Measurements from ENCODE around the gene MRPL2. TPM values are rescaled to one million over a fixed set of nuclear protein-coding genes. Genes with fewer than 3 reads are reported as not detected.

MRPL2 gene
- polyA plus RNA-seq, 1 donor (not counting 4 experiments of a cell fraction or from before 2014, with no cell fraction given) = 27.4 TPM

- Histone ChIP-seq H3K4me3 (ENCODE audit: control insufficient read depth in 2 of 3, extremely low read depth in 1 of 3, insufficient read depth in 2 of 3, low read depth in 1 of 3, low read length in 3 of 3) (no peak overlapping the region), H4K20me1 (ENCODE audit: control insufficient read depth, extremely low read depth, insufficient read depth, low read length) (no peaks in the 10 kb centered on the region), H3K9ac (ENCODE audit: control insufficient read depth, extremely low read depth, insufficient read depth, low read length) (no peak overlapping the region), H3K4me2 (ENCODE audit: control insufficient read depth, extremely low read depth, insufficient read depth, low read depth, low read length) (no peak overlapping the region), H3K79me2 (ENCODE audit: control insufficient read depth, insufficient read depth, low read length) (peaks cover 37% of the 10 kb centered on the region), H3K9me3 (ENCODE audit: control insufficient read depth, low read depth, low read length) (no peaks in the 10 kb centered on the region), H3K27me3 (ENCODE audit: control insufficient read depth, extremely low read depth, insufficient read depth, low read length) (no peaks in the 10 kb centered on the region), H3K36me3 (ENCODE audit: control insufficient read depth in 2 of 2, extremely low read depth in 1 of 2, insufficient read depth in 2 of 2, low read length in 2 of 2) (peaks cover 25 to 41% of the 10 kb centered on the region in 2 experiments), H3K27ac (ENCODE audit: control insufficient read depth, insufficient read depth, low read length) (no peak overlapping the region), H2AFZ (ENCODE audit: control insufficient read depth, low read length) (no peak overlapping the region), H3K9me1 (ENCODE audit: control insufficient read depth, extremely low read depth, insufficient read depth, low read length) (no peaks in the 10 kb centered on the region), H3K4me1 (ENCODE audit: control insufficient read depth, extremely low read depth, insufficient read depth, low read length) (no peaks in the 10 kb centered on the region)
- no peak for TF ChIP-seq EZH2 (IDR thresholded peaks at IDR 0.05; ENCODE audit: low read length)
- no peak for TF ChIP-seq CTCF (optimal IDR thresholded peaks at IDR 0.05 in 1 of 3, IDR thresholded peaks at IDR 0.05 in 1 of 3, conservative IDR thresholded peaks at IDR 0.05 in 1 of 3; ENCODE audit: extremely low read depth in 1 of 3, insufficient read depth in 2 of 3, low read length in 3 of 3)
- FAIRE-seq (no peak), DNase-seq (ENCODE audit: low read depth, low spot score) (no peak)
- dilution Hi-C loops (cut with MboI; ENCODE audit: extremely low pct_ligation_motif_present, low sequenced_read_pairs) = no loop called here
These were observed 32.9 kb downstream of the MRPL2 start for GRCh38 chr6:43026365-43026764.

- Histone ChIP-seq H3K79me2 (ENCODE audit: control insufficient read depth, insufficient read depth, low read length) (peaks cover 37% of the 10 kb centered on the region), H3K27me3 (ENCODE audit: control insufficient read depth, extremely low read depth, insufficient read depth, low read length) (no peaks in the 10 kb centered on the region), H3K4me1 (ENCODE audit: control insufficient read depth, extremely low read depth, insufficient read depth, low read length) (peaks cover 8% of the 10 kb centered on the region), H3K4me2 (ENCODE audit: control insufficient read depth, extremely low read depth, insufficient read depth, low read depth, low read length) (no peak overlapping the region), H3K36me3 (ENCODE audit: control insufficient read depth in 2 of 2, extremely low read depth in 1 of 2, insufficient read depth in 2 of 2, low read length in 2 of 2) (peaks cover 25 to 41% of the 10 kb centered on the region in 2 experiments), H4K20me1 (ENCODE audit: control insufficient read depth, extremely low read depth, insufficient read depth, low read length) (no peaks in the 10 kb centered on the region), H3K9ac (ENCODE audit: control insufficient read depth, extremely low read depth, insufficient read depth, low read length) (no peak overlapping the region), H3K9me3 (ENCODE audit: control insufficient read depth, low read depth, low read length) (no peaks in the 10 kb centered on the region), H3K27ac (ENCODE audit: control insufficient read depth, insufficient read depth, low read length) (no peak overlapping the region), H3K4me3 (ENCODE audit: control insufficient read depth in 2 of 3, extremely low read depth in 1 of 3, insufficient read depth in 2 of 3, low read depth in 1 of 3, low read length in 3 of 3) (no peak overlapping the region), H2AFZ (ENCODE audit: control insufficient read depth, low read length) (no peak overlapping the region), H3K9me1 (ENCODE audit: control insufficient read depth, extremely low read depth, insufficient read depth, low read length) (no peaks in the 10 kb centered on the region)
- dilution Hi-C loops (cut with MboI; ENCODE audit: extremely low pct_ligation_motif_present, low sequenced_read_pairs) = no loop called here
- DNase-seq (ENCODE audit: low read depth, low spot score) (no peak), FAIRE-seq (no peak)
- TF ChIP-seq EZH2 (IDR thresholded peaks at IDR 0.05; ENCODE audit: low read length) = no peak
These were observed 34.8 kb downstream of the MRPL2 start for GRCh38 chr6:43024436-43024835.
